ENCODE measurements around the gene GRAMD4. TPM values are rescaled to one million over a fixed set of nuclear protein-coding genes. Genes with fewer than 3 reads are reported as not detected.

The GRAMD4 gene
- total RNA-seq, result 37.8 TPM
- long read RNA-seq, partial matches to known transcripts, result 15 of 29 reads
- long read RNA-seq, other reads (novel, unspliced or antisense), result 11 of 29 reads

DNA sequence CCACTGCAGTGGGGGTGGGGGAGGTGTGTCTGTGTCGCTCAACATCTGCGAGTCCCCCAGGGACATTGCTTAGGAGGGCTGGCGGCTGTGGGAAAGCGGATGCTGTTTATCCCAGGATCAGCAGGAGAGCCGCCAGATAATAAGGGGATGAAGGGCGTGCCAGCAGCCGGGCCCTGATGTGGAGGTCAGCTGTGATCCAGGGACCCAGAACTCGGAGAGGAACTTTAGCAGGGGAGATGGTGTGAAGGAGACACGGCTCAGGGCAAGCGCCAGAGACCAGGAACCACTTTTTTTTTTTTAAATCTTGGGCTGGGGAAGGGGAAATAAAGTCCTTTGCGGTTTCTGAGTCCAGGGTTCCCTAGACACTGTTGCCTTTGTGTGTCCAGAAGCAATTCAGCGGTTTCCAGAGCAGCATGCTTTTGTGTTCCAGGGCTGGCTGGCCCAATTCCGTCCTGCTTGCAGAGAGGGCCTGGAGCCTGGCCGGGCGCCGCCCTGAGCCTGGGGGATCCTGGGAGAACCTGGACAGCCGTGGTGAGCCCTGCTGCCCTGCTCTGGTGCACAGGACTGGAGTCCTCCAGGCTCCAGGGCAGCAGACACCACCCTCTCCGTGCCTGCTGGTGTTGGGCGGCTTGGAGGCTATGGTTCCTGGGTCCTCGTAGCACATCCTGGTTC, at the start of gene GRAMD4:
GRAMD4 (plus strand) TSS at position 557 of the 672 bp plus-strand sequence. CDS start 6,414 bp downstream, outside the sequence.
- no peak for DNase-seq (ENCODE audit: low spot score)

GRCh38 chr22:46571642-46572250, 48.4 kb upstream of the GRAMD4 start:
- no peak for DNase-seq (ENCODE audit: low spot score)

GRCh38 chr22:46572911-46573780, 47.0 kb upstream of the GRAMD4 start:
- DNase-seq (ENCODE audit: low spot score), result no peak

GRCh38 chr22:46573781-46574437, 46.3 kb upstream of the GRAMD4 start:
- DNase-seq (ENCODE audit: low spot score), result no peak

DNA sequence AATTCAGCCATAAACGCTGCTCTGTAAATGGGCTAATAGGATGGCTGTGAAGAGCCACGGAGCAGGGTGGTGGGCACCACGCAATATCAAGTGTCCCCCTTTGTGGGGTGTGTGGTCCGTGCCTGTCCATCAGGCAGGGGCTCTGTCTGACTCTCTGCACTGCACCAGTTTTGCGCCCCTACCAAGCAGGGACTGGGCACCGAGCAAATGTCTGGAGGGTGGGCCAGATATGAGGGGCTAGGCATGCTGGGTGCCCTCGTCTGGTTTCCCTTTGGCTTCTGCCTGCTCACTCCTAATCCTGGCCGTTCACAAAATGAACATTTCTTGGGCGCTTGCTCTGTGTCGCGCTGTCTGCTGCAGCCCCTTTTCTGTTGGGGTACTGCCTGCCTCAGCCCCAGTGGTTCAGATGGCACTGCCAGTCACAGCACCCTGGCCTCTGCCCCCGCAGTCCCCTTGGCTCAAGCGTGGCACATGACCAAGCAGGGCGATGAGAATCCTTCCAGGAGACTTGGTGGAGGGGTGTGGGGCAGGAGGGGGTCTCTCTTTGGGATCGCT, 45.7 kb upstream of the GRAMD4 start:
- DNase-seq (ENCODE audit: low spot score), result no peak

- no peak for DNase-seq (ENCODE audit: low spot score)
Observed at GRCh38 chr22:46574993-46575910, 44.9 kb upstream of the GRAMD4 start.

GRCh38 chr22:46575911-46576555, 44.2 kb upstream of the GRAMD4 start:
- DNase-seq (ENCODE audit: low spot score), result no peak

GRCh38 chr22:46576556-46577367, 43.4 kb upstream of the GRAMD4 start:
- DNase-seq (ENCODE audit: low spot score), result no peak

- DNase-seq (ENCODE audit: low spot score), result no peak
Observed at GRCh38 chr22:46577368-46578249, 42.6 kb upstream of the GRAMD4 start.

- no peak for DNase-seq (ENCODE audit: low spot score)
Observed at GRCh38 chr22:46578251-46578823, 41.8 kb upstream of the GRAMD4 start.

DNA sequence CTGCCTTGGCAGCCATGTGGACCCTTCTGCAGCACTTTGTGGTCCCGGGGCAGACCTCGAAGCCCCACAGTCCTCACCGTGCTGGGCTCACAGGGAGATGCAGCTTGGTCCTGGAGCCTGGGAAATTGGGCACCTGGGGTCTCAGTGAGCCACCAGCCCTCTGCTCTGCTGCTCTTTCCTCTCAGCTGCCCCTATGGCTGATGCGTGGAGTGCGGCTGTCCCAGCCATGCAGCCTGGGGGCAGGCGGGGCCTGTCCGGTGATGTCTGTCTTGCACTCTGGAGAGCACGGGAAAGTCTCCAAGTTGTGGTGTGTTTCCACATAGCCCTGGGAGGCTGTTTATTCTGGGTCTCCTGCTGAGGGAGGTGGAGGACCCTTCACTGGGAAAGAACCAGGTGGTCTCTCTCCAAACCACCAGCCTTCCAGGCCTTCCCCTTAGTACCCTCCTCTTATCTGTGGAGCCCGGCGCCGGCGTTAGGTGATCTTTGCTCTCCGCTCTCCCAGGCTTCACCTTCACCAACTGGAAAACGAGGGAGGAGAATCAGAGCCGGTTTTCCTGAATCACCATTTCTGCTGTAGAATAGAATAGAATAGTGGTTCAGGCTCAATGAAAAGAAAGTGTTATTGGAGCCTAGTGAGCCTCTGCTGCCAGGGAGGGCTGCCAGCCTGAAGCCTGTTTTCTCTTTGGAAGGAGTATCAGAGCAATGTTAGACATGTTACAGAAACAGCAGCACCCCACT, 41.2 kb upstream of the GRAMD4 start:
- no peak for DNase-seq (ENCODE audit: low spot score)

DNA sequence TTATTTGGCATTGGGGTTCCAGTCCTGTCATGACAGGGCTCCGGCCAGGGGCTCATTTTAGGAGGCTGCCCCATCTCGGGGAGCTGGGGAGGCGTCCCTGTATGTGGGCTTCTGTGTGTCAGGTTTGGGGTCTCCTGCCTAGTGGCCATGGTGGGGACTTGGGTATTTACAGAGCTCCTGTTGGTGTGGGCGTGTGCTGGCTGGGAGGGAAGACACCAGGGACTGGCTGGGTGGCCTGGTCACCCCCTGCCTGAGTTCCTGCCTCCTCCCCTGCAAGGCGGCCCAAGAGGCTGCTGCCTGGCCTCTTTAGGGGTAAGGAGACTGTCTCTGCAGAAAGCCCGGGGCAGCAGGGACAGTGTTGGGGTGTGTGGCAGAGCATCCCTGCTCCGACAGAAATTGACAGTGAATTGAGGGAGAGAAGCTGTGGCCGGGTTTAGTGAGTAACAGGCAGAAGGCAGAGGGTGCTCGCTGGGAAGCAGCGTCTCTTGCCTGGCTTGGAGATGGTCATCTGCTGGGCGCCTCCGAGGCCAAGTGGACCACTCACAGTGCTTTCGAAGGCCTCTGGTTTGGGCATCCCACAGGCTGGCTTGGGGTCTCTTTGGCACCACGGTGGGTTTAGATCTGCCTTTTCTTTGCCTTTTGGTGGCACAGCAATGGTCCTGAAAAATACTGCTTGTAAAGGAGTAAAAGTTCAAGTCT, 40.3 kb upstream of the GRAMD4 start:
- DNase-seq (ENCODE audit: low spot score), result no peak

DNA sequence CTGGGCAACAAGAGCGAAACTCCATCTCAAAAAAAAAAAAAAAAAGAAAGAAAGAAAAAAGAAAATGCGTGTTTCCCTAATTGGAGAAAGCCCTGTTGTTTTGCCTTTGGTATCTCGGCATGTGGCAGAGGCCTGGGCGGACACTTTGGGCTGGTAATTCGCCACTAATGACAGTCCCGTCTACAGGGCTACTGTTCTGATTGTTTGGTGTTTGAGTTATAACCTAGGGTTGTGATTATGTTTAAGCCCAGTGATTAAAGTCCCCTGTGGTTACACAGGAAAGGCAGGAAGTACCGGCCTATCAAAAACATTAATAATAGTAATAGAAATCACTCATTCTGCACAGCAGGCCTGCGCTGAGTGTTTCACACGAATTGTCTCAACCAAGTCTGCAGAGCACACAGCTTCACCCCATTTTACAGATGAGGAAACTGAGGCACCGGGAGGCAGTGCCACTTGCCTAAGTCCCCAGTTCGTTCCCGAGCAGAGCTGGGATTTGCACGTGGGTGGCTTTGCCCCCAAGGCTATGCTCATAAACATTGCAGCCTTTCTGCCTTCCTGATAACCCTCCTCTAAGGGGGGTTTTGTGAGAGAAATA, 39.1 kb upstream of the GRAMD4 start:
- no peak for DNase-seq (ENCODE audit: low spot score)

DNA sequence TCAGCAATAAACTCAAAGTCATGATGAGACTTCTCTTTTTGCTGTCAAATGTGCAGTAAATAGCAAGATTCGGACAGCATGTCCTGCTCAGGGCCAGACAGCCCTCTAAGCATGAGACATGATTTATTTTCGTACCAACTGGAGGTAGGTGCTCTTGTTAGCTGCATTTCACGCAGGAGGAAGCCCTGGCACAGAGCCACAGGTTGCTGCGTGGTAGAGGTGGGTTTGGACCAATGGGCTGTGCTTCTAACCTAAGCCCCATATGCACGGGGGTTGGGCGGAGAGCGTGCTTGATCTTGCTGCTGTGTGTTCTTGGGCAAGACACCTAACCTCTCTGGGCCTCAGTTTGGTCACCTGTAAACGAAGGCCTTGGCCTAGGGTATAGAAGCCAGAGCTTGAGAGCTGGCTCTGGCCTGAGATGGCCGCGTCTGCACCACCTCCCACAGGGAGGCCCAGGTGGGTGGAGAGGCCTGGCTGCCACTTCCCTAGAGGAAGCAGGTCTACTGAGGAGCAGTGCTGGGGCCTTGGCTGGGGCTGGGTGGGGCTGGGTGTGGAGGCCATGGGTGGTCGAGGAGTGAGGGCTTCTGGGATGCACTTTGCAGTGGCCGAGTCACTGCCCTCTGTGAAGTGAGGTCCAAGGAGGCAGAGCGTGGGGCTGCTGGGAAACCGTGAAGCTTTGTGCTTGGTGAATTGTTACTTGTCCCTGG, 38.5 kb upstream of the GRAMD4 start:
- DNase-seq (ENCODE audit: low spot score), result no peak

Measured in mesenteric fat pad (tissue), 1 donor.